Measurements from ENCODE around the gene KRTAP16-1. TPM values are rescaled to one million over a fixed set of nuclear protein-coding genes. Genes with fewer than 3 reads are reported as not detected.

The KRTAP16-1 gene
- total RNA-seq, 1 experiment from 2014 or later: not detected

- Mint-ChIP-seq H3K9me3 (peaks cover 2% of the 10 kb centered on the region; the same call in 1 of the 2 replicates), H3K27ac (no peak overlapping the region), H3K4me1 (no peaks in the 10 kb centered on the region), H3K27me3 (ENCODE audit: low read depth) (no peaks in the 10 kb centered on the region), H3K36me3 (no peaks in the 10 kb centered on the region), H3K4me3 (no peak overlapping the region)
- no peak for ATAC-seq
- POLR2A ChIA-PET: no interaction called here
- TF ChIP-seq ZNF219 (CRISPR knock-in tag; IDR thresholded peaks at IDR 0.05; ENCODE audit: borderline replicate concordance): no peak
- TF ChIP-seq CREB1 (CRISPR knock-in tag; IDR thresholded peaks at IDR 0.05): no peak
- no peak for TF ChIP-seq TEAD4 (CRISPR knock-in tag; IDR thresholded peaks at IDR 0.05)
- TF ChIP-seq SP1 (CRISPR knock-in tag; conservative IDR thresholded peaks at IDR 0.05): no peak
- TF ChIP-seq JUN (CRISPR knock-in tag; IDR thresholded peaks at IDR 0.05): no peak
- no peak for TF ChIP-seq CREM (CRISPR knock-in tag; IDR thresholded peaks at IDR 0.05)
- TF ChIP-seq ZNF317 (CRISPR knock-in tag; IDR thresholded peaks at IDR 0.05; ENCODE audit: borderline replicate concordance, low read depth): no peak
- no peak for TF ChIP-seq TEAD1 (CRISPR knock-in tag; IDR thresholded peaks at IDR 0.05)
- no peak for TF ChIP-seq ZNF263 (CRISPR knock-in tag; IDR thresholded peaks at IDR 0.05; ENCODE audit: low read depth)
- TF ChIP-seq ZMAT4 (CRISPR knock-in tag; IDR thresholded peaks at IDR 0.05): no peak
- no peak for TF ChIP-seq ELF4 (CRISPR knock-in tag; IDR thresholded peaks at IDR 0.05; ENCODE audit: low read depth)
- no peak for TF ChIP-seq STAT6 (CRISPR knock-in tag; conservative IDR thresholded peaks at IDR 0.05; ENCODE audit: low read depth)
- TF ChIP-seq MAX (CRISPR knock-in tag; IDR thresholded peaks at IDR 0.05): no peak
- CTCF ChIA-PET: interaction anchor here (0.9 to 1.0 kb wide), 2 partner anchors 216 to 331 kb away, joined by 3 to 4 read pairs; no protein-coding TSS in a partner anchor
- no peak for DNase-seq (ENCODE audit: low spot score)
Observed at GRCh38 chr17:41332239-41332638, 23.1 kb upstream of the KRTAP16-1 start.

GRCh38 chr17:41331606-41332005 lies 22.5 kb upstream of the KRTAP16-1 start:
- Mint-ChIP-seq H3K9me3 (no peaks in the 10 kb centered on the region), H3K27ac (no peak overlapping the region), H3K4me3 (no peak overlapping the region), H3K36me3 (no peaks in the 10 kb centered on the region), H3K4me1 (no peaks in the 10 kb centered on the region), H3K27me3 (ENCODE audit: low read depth) (no peaks in the 10 kb centered on the region)
- ATAC-seq (no peak), DNase-seq (ENCODE audit: low spot score) (no peak)
- CTCF ChIA-PET: no interaction called here
- TF ChIP-seq CBFB (CRISPR knock-in tag; IDR thresholded peaks at IDR 0.05; ENCODE audit: low read depth) (no peak), IRF2 (CRISPR knock-in tag; IDR thresholded peaks at IDR 0.05; ENCODE audit: borderline replicate concordance, low read depth) (no peak), STAT6 (CRISPR knock-in tag; conservative IDR thresholded peaks at IDR 0.05; ENCODE audit: low read depth) (no peak), E2F4 (CRISPR knock-in tag; IDR thresholded peaks at IDR 0.05; ENCODE audit: borderline replicate concordance, low read depth) (no peak), ZNF317 (CRISPR knock-in tag; IDR thresholded peaks at IDR 0.05; ENCODE audit: borderline replicate concordance, low read depth) (no peak)
- POLR2A ChIA-PET: no interaction called here
